Liver (tissue), 9 donors: ENCODE results near the gene EPHA5. TPM values are rescaled to one million over a fixed set of nuclear protein-coding genes. Genes with fewer than 3 reads are reported as not detected.

Source experiments
- DNase-seq: peaks from one replicate; pipeline ENCODE4 v3.0.0-alpha.2; 2017; ENCODE audit warnings: low spot score
- H3K27ac ChIP-seq, 2 donors: one replicate each; pipeline ENCODE4 v1.7.0; 2013; ENCODE audit warnings: inconsistent platforms in 2 of 2, low read length in 2 of 2, control low read depth in 1 of 2, low read depth in 1 of 2, mild to moderate bottlenecking in 1 of 2
- H3K27me3 ChIP-seq, 4 donors: one replicate each; pipeline versions ENCODE4 v1.6.1 to v1.7.0; 2013; ENCODE audit warnings: low read length in 3 of 4, inconsistent platforms in 1 of 4, mild to moderate bottlenecking in 1 of 4, moderate library complexity in 1 of 4; ENCODE audit not compliant: control insufficient read depth in 4 of 4, insufficient read depth in 4 of 4
- H3K36me3 ChIP-seq, 4 donors: one replicate each; pipeline versions ENCODE4 v1.6.1 to v1.7.0; 2013; ENCODE audit warnings: low read length in 3 of 4, mild to moderate bottlenecking in 3 of 4, low read depth in 1 of 4, moderate library complexity in 1 of 4; ENCODE audit not compliant: control insufficient read depth in 4 of 4, insufficient read depth in 3 of 4
- H3K4me1 ChIP-seq, 4 donors: one replicate each; pipeline versions ENCODE4 v1.6.1 to v1.7.0; 2013; ENCODE audit warnings: low read length in 3 of 4, mild to moderate bottlenecking in 3 of 4, moderate library complexity in 1 of 4; ENCODE audit not compliant: control insufficient read depth in 4 of 4, insufficient read depth in 4 of 4
- H3K4me3 ChIP-seq, 3 donors: one replicate each; pipeline versions ENCODE4 v1.6.1 to v1.7.0; 2013; ENCODE audit warnings: low read length in 3 of 3, control low read depth in 1 of 3, low read depth in 1 of 3, mild to moderate bottlenecking in 1 of 3
- H3K9ac ChIP-seq, 2 donors: one replicate each; pipeline ENCODE4 v1.7.0; 2013; ENCODE audit warnings: low read length in 2 of 2, mild to moderate bottlenecking in 2 of 2, moderate library complexity in 2 of 2, control low read depth in 1 of 2, low read depth in 1 of 2
- H3K9me3 ChIP-seq, 4 donors: one replicate each; pipeline versions ENCODE4 v1.6.1 to v1.7.0; 2013; ENCODE audit warnings: low read length in 3 of 4; ENCODE audit not compliant: control insufficient read depth in 4 of 4
- CTCF ChIP-seq: fragments of 150-350 bp; IDR thresholded peaks from 2 replicates; pipeline ENCODE4 v1.5.1; 2017; ENCODE audit warnings: improper control_type of control experiment, low read depth, low read length; ENCODE audit not compliant: missing input control
- EGR1 ChIP-seq, 2 donors: IDR thresholded peaks; 2 replicates each; pipeline ENCODE4 v1.6.1; 2016 to 2018; ENCODE audit warnings: antibody characterized with exemption in 2 of 2, low read depth in 2 of 2
- FOXA1 ChIP-seq: IDR thresholded peaks from 2 replicates; pipeline ENCODE4 v1.6.1; 2016; ENCODE audit warnings: antibody characterized with exemption
- FOXA2 ChIP-seq: IDR thresholded peaks from 2 replicates; pipeline ENCODE4 v1.6.1; 2016; ENCODE audit warnings: antibody characterized with exemption
- GABPA ChIP-seq, 2 donors: IDR thresholded peaks in 1 of 2; conservative IDR thresholded peaks in 1 of 2; 2 replicates each; pipeline ENCODE4 v1.6.1; 2016; ENCODE audit warnings: antibody characterized with exemption in 2 of 2, mild to moderate bottlenecking in 1 of 2, moderate library complexity in 1 of 2
- HNF4A ChIP-seq, 2 donors: conservative IDR thresholded peaks; 2 replicates each; pipeline ENCODE4 v1.6.1; 2016; ENCODE audit warnings: antibody characterized with exemption in 2 of 2, mild to moderate bottlenecking in 2 of 2
- HNF4G ChIP-seq: IDR thresholded peaks from 2 replicates; pipeline ENCODE4 v1.6.1; 2016; ENCODE audit warnings: antibody characterized with exemption
- MAX ChIP-seq: IDR thresholded peaks from 2 replicates; pipeline ENCODE4 v1.6.1; 2016; ENCODE audit warnings: antibody characterized with exemption
- NR2F2 ChIP-seq: IDR thresholded peaks from 2 replicates; pipeline ENCODE4 v1.6.1; 2016; ENCODE audit warnings: antibody characterized with exemption
- RAD21 ChIP-seq, 2 donors: IDR thresholded peaks; 2 replicates each; pipeline ENCODE4 v1.6.1; 2016; ENCODE audit warnings: antibody characterized with exemption in 2 of 2, mild to moderate bottlenecking in 2 of 2
- RXRA ChIP-seq, 2 donors: IDR thresholded peaks; 2 replicates each; pipeline ENCODE4 v1.6.1; 2017 to 2018; ENCODE audit warnings: antibody characterized with exemption in 2 of 2, mild to moderate bottlenecking in 1 of 2
- SP1 ChIP-seq: IDR thresholded peaks from 2 replicates; pipeline ENCODE4 v1.6.1; 2018; ENCODE audit warnings: antibody characterized with exemption, mild to moderate bottlenecking
- TAF1 ChIP-seq: conservative IDR thresholded peaks from 2 replicates; pipeline ENCODE4 v1.6.1; 2016; ENCODE audit warnings: antibody characterized with exemption, mild to moderate bottlenecking
- YY1 ChIP-seq: IDR thresholded peaks from 2 replicates; pipeline ENCODE4 v1.6.1; 2016; ENCODE audit warnings: antibody characterized with exemption, mild to moderate bottlenecking
- ZBTB33 ChIP-seq: IDR thresholded peaks from 2 replicates; pipeline ENCODE4 v1.6.1; 2016; ENCODE audit warnings: antibody characterized with exemption
- WGBS: extraction: QIAGEN DNeasy Blood & Tissue Kit; methylation state at CpG from one replicate; pipeline ENCODE4 v1.1.7; 2013; 5-methylcytosine and 5-hydroxymethylcytosine counted together
- polyA plus RNA-seq, 2 donors: library from polyadenylated mRNA; stranded (reverse) in 1 of 2; unstranded in 1 of 2; fragments of 200-250 nt in 1 of 2; fragments of >200 nt in 1 of 2; fragmentation: Nextera tagmentation in 1 of 2; extraction: Ambion mirVana in 1 of 2; gene quantifications; one replicate each; pipeline versions ENCODE4 v1.2.1 to v1.2.3, GENCODE V29; 2013 to 2015
- total RNA-seq, 2 donors: library from RNA; depleted of rRNA; stranded (reverse); fragments of >200 nt; gene quantifications; one replicate each; pipeline ENCODE4 v1.2.3, GENCODE V29; 2014
- TF ChIP-seq, protein P1 (sequence below): IDR thresholded peaks from 2 replicates; pipeline ENCODE4 v1.6.1; 2016; ENCODE audit warnings: antibody characterized with exemption, mild to moderate bottlenecking
- donor health status: healthy.
- donor health status: healthy.
- donor health status: healthy.
- donor health status: healthy.
- donor health status: healthy.

The EPHA5 gene
- total and polyA plus RNA-seq, 4 donors, result not detected

GRCh38 chr4:65671372-65671771 lies 1.1 kb upstream of the EPHA5 start:
- WGBS, result 30% methylated on average over 2 of the region's 2 CpGs
- no peak overlapping the region for H3K4me3 ChIP-seq
- peaks cover 0 to 16% (median 9%) of the 10 kb centered on the region in 4 donors for H3K27me3 ChIP-seq

DNA sequence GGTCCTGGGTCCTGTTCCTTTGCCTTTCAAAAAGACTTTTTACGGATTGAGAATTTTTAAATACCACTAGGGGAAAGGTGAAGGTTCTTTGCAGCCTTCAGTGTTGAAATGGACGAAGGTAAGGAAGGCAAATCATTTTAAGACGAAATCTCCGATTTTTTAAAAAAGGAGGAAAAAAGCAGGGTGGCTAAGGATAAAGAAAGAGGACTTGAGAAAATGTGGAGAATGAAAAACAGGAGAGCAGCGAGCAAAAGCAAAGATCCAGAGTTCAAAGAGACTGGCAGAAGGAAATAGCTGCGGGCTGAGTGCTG lies 314 bp downstream of the EPHA5 start:
- 1% methylated on average over 6 of the region's 6 CpGs for WGBS
- no peak for DNase-seq
- H3K4me3 ChIP-seq, result peak overlapping the region in 1 of 3 donors; percentile 38
- H3K27me3 ChIP-seq, result peaks cover 0 to 16% (median 9%) of the 10 kb centered on the region in 4 donors
- no peak for TF ChIP-seq RAD21 (IDR thresholded peaks at IDR 0.05)
- TF ChIP-seq HNF4G, result no peak
- no peak for TF ChIP-seq ZBTB33
- TF ChIP-seq, protein P1, sequence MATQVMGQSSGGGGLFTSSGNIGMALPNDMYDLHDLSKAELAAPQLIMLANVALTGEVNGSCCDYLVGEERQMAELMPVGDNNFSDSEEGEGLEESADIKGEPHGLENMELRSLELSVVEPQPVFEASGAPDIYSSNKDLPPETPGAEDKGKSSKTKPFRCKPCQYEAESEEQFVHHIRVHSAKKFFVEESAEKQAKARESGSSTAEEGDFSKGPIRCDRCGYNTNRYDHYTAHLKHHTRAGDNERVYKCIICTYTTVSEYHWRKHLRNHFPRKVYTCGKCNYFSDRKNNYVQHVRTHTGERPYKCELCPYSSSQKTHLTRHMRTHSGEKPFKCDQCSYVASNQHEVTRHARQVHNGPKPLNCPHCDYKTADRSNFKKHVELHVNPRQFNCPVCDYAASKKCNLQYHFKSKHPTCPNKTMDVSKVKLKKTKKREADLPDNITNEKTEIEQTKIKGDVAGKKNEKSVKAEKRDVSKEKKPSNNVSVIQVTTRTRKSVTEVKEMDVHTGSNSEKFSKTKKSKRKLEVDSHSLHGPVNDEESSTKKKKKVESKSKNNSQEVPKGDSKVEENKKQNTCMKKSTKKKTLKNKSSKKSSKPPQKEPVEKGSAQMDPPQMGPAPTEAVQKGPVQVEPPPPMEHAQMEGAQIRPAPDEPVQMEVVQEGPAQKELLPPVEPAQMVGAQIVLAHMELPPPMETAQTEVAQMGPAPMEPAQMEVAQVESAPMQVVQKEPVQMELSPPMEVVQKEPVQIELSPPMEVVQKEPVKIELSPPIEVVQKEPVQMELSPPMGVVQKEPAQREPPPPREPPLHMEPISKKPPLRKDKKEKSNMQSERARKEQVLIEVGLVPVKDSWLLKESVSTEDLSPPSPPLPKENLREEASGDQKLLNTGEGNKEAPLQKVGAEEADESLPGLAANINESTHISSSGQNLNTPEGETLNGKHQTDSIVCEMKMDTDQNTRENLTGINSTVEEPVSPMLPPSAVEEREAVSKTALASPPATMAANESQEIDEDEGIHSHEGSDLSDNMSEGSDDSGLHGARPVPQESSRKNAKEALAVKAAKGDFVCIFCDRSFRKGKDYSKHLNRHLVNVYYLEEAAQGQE, result no peak
- TF ChIP-seq RXRA (IDR thresholded peaks at IDR 0.05), result no peak
- no peak for TF ChIP-seq TAF1
- TF ChIP-seq YY1, result no peak
- TF ChIP-seq EGR1 (IDR thresholded peaks at IDR 0.05; ENCODE audit: low read depth in 2 of 2), result no peak
- TF ChIP-seq SP1, result no peak
- H3K36me3 ChIP-seq, result no peaks in the 10 kb centered on the region
- H3K9ac ChIP-seq, result no peak overlapping the region
- peaks cover 10 to 29% (median 24%) of the 10 kb centered on the region in 4 donors for H3K4me1 ChIP-seq
- no peak overlapping the region for H3K27ac ChIP-seq
- no peaks in the 10 kb centered on the region for H3K9me3 ChIP-seq

More at GRCh38 chr4:65671372-65671771, 1.1 kb upstream of the EPHA5 start:
- no peak overlapping the region for H3K27ac ChIP-seq
- H3K9ac ChIP-seq, result no peak overlapping the region
- no peaks in the 10 kb centered on the region for H3K9me3 ChIP-seq
- no peaks in the 10 kb centered on the region for H3K36me3 ChIP-seq
- DNase-seq, result no peak
- H3K4me1 ChIP-seq, result peaks cover 10 to 29% (median 24%) of the 10 kb centered on the region in 4 donors
- TF ChIP-seq HNF4G, result no peak
- TF ChIP-seq HNF4A (conservative IDR thresholded peaks at IDR 0.05), result no peak
- no peak for TF ChIP-seq MAX
- TF ChIP-seq GABPA (IDR thresholded peaks at IDR 0.05 in 1 of 2, conservative IDR thresholded peaks at IDR 0.05 in 1 of 2), result no peak
- no peak for TF ChIP-seq RAD21 (IDR thresholded peaks at IDR 0.05)
- TF ChIP-seq FOXA1, result no peak
- TF ChIP-seq NR2F2, result no peak
- no peak for TF ChIP-seq CTCF
- TF ChIP-seq TAF1, result no peak
- TF ChIP-seq FOXA2, result no peak
